ENCODE data around the gene VAV3. TPM values are rescaled to one million over a fixed set of nuclear protein-coding genes. Genes with fewer than 3 reads are reported as not detected.

Gene VAV3
- total and polyA plus RNA-seq, 11 donors, result 0.57 to 8.3 (median 1.9) TPM

DNA sequence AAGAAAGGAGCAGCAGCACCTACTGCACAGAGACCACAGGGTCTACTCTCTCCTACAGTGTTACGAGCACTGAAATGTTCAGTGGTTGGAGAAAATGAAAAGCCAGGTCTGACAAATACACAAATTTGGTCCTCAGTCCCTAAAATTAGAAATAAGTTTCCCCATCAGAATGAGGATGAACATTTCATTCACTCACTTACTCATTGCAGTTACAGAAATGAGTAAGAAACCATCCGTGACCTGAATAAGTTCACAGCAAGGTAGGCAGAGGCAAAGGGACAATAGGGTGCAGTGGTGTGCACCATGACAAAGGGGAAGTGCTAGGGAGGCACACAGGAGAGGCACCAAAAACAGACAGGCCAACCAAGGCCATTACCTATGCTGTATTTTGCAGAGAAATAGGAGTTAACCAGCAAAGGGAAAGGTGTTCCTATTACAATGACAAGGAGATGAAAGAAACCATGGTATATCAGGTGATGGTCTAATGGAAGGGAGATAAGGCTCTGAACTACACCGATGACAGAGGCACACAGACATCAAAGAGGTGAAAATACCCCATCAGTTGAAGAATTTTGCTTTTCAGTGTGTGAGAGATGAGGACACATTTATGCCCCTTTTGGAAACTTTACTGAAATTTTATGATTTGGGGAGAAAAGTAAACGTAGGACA, 29.4 kb downstream of the VAV3 start:
- Histone ChIP-seq H3K27me3 (no peaks in the 10 kb centered on the region), H3K9me3 (no peaks in the 10 kb centered on the region), H3K27ac (peak overlapping the region in 1 of 12 donors; percentile 70), H3K4me3 (no peak overlapping the region), H3K36me3 (no peaks in the 10 kb centered on the region), H3K4me1 (peaks cover 0 to 70% (median 11%) of the 10 kb centered on the region in 12 donors)
- ATAC-seq (no peak), DNase-seq (no peak)
- TF ChIP-seq, protein P1, sequence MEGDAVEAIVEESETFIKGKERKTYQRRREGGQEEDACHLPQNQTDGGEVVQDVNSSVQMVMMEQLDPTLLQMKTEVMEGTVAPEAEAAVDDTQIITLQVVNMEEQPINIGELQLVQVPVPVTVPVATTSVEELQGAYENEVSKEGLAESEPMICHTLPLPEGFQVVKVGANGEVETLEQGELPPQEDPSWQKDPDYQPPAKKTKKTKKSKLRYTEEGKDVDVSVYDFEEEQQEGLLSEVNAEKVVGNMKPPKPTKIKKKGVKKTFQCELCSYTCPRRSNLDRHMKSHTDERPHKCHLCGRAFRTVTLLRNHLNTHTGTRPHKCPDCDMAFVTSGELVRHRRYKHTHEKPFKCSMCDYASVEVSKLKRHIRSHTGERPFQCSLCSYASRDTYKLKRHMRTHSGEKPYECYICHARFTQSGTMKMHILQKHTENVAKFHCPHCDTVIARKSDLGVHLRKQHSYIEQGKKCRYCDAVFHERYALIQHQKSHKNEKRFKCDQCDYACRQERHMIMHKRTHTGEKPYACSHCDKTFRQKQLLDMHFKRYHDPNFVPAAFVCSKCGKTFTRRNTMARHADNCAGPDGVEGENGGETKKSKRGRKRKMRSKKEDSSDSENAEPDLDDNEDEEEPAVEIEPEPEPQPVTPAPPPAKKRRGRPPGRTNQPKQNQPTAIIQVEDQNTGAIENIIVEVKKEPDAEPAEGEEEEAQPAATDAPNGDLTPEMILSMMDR (IDR thresholded peaks at IDR 0.05), result no peak
- no peak for TF ChIP-seq POLR2A (IDR thresholded peaks at IDR 0.05)
- intact Hi-C loops (cut with DNase I), result loop anchor here in 1 of 10 donors (5.0 kb wide), 1 partner anchor 103 kb away; no protein-coding TSS in a partner anchor
- WGBS, 4 donors, result 70 to 85% (median 81%) methylated on average over 4 of the region's 4 CpGs

DNA sequence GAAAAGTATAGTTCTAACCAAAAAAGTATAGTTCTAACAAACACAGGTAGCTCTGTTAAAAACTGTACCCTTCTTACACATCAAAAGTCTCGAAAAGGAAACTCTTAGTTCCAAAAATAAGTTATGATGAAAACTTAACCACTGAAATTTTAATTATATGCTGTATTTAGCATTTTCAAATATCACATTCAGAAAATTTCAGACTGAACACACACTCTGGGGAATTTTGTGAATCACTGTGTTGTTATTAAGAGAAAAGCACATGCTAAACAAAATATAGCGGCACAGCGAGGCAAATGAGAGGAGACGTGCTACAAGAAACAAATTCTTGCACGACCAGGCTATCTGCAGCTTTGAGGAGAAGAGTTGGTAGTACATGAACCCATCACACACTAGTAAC, 30.4 kb downstream of the VAV3 start:
- no peak for ATAC-seq
- TF ChIP-seq, protein P1 (IDR thresholded peaks at IDR 0.05), result no peak
- TF ChIP-seq POLR2A (IDR thresholded peaks at IDR 0.05), result no peak
- Histone ChIP-seq H3K27me3 (no peaks in the 10 kb centered on the region), H3K4me1 (peaks cover 0 to 61% (median 10%) of the 10 kb centered on the region in 12 donors), H3K36me3 (no peaks in the 10 kb centered on the region), H3K4me3 (no peak overlapping the region), H3K9me3 (no peaks in the 10 kb centered on the region), H3K27ac (peak overlapping the region in 1 of 12 donors; percentile 70)
- intact Hi-C loops (cut with DNase I), result no loop called here
- WGBS, 4 donors, result 77 to 81% (median 79%) methylated on average over 5 of the region's 5 CpGs
- DNase-seq, result no peak

DNA sequence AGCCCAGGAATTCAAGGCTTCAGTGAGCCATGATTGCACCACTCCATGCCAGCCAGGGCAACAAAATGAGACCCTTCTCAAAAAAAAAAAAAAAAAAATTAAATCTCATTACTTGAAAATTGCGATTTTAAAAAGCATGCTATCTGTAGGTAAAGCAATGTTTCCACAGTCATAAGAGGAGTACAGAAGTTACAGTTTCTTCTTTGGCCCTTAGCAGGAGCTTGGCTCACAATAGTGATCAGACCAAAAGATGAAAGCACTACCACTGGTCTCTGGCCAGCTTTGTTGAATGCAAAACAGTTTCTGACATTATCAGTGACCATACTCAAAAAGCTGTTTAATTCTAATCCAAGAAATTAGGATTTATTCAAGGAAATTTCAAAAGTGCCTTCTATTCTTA, 31.2 kb downstream of the VAV3 start:
- 86 to 96% (median 88%) methylated on average over 1 of the region's 1 CpG for WGBS, 4 donors
- Histone ChIP-seq H3K4me1 (peaks cover 0 to 52% (median 10%) of the 10 kb centered on the region in 12 donors), H3K27me3 (no peaks in the 10 kb centered on the region), H3K9me3 (no peaks in the 10 kb centered on the region), H3K27ac (peak overlapping the region in 1 of 12 donors; percentile 2), H3K4me3 (no peak overlapping the region), H3K36me3 (no peaks in the 10 kb centered on the region)
- DNase-seq, result no peak
- TF ChIP-seq POLR2A (IDR thresholded peaks at IDR 0.05), result no peak
- TF ChIP-seq, protein P1 (IDR thresholded peaks at IDR 0.05), result no peak
- no peak for ATAC-seq
- intact Hi-C loops (cut with DNase I), result no loop called here

DNA sequence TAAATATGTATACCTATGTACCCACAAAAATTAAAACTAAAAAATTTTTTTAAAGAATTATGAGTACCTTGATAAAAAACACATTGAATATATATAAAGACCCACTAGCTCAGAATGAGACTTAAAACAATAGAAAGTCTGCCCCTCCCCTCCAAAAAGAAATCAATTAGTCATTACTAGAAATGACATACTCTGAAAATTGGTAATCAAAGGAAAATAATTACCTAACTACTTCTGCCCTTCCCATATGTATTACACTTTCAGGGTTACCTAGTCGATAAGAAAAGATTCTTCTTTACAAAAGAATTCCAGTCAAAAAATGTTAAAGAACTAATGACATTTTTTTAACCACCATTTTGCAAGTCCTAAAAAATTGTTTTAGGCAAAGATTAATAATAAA, 34.7 kb downstream of the VAV3 start:
- Histone ChIP-seq H3K4me3 (no peak overlapping the region), H3K4me1 (peaks cover 0 to 24% (median 0%) of the 10 kb centered on the region in 12 donors), H3K27me3 (no peaks in the 10 kb centered on the region), H3K27ac (no peak overlapping the region), H3K9me3 (no peaks in the 10 kb centered on the region), H3K36me3 (no peaks in the 10 kb centered on the region)
- ATAC-seq (no peak), DNase-seq (no peak)
- intact Hi-C loops (cut with DNase I), result no loop called here
- WGBS, 4 donors, result 94 to 99% (median 95%) methylated on average over 1 of the region's 1 CpG
- TF ChIP-seq, protein P1 (IDR thresholded peaks at IDR 0.05), result no peak
- no peak for TF ChIP-seq POLR2A (IDR thresholded peaks at IDR 0.05)

Data from heart left ventricle (tissue), 16 donors.